Activated CD8-positive, alpha-beta memory T cell treated with anti-CD3 and anti-CD28 coated beads, Interleukin-2, amount 50 U/mL, for 1 hour (primary cell): ENCODE measurements around the gene NPLOC4.
"Not testable (repeated sequence)": the region's sequence is repeated elsewhere in the genome, so short reads cannot be mapped to it uniquely, and the experiment has no call there.

Experiments
- DNase-seq: peaks from one replicate; pipeline ENCODE4 v3.0.0-alpha.2; 2020; ENCODE audit errors: extremely low read depth

Gene NPLOC4

DNA sequence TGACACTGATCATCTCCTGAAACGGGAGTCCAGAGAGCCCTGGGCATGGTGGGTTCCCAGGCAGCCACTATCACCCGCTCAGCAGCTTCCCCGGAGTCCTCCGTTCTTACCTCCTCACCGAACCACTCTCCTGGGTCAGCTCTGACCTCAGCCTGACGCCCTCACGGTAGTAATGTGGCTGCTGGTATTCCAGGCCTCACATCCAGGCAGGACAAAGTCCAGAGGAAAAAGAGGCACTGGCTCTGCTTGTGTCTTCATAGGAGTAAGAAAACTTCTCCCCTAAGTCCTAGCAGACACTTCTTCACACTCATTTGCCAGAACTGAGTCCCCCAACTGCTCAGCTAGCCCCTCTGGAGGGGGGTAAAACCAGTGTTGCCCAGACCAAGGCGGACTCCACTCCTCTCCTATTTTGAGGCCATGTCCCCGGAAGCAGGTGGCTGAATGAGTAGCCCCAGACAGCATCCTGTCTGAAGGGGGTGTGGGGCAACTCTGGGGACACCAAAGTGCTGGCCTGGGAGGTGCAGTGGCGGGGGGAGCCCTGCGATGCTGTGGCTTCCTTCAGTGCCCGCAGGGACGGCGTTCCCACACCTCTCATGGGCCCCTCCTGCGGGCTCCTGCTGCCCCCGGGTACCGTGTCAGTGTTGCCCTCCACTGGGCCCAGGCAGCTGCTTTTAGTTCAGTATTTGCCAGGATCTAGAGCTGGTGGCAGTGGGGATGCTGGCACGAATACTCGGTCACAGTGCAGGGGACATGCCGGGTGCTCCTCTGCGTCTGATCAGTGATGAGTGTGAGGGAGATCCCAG, 103.4 kb downstream of the NPLOC4 start:
- no peak for DNase-seq

DNA sequence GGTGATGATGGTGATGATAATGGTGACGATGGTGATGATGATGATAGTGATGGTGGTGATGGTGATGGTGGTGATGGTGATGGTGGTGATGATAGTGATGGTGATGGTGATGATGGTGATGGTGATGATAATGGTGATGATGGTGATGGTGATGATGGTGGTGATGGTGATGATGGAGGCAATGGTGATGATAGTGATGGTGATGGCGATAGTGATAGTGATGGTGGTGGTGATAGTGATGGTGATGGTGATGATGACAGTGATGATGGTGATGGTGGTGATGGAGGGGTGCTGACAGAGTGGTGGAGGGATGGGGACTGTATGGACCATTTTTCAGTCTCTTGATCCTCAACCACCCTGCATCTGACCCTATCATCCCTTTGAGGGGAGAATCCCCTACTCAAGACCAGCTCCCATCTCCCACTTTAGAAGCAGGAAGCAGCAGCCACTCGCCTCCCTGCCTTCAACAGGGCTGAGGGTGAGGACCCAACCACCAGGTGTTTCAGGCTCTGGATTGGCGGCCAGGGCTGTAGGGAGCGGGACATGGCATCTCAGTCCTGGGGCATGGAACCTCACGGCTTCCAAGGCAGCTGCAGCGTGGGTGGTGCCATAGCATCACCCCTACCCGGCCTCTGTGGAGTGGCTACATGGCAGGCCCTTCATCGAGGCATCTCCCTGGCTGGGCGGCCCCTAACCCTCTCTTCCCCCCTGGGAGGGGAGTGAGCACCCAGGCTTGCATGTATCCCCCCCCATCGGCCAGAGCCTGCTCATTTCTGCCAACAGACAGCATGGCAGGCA, 104.2 kb downstream of the NPLOC4 start:
- no peak for DNase-seq

DNA sequence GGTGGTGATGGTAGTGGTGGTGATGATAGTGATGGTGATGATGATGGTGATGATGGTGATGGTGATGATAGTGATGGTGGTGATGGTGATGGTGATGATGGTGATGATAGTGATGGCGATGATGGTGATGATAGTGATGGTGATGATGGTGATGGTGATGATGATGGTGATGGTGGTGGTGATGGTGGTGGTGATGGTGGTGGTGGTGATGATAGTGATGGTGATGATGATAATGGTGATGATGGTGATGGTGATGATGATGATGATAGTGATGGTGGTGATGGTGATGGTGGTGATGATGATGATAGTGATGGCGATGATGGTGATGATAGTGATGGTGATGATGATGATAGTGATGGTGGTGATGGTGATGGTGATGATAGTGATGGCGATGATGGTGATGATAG, 104.9 kb downstream of the NPLOC4 start:
- DNase-seq = not testable (repeated sequence)

DNA sequence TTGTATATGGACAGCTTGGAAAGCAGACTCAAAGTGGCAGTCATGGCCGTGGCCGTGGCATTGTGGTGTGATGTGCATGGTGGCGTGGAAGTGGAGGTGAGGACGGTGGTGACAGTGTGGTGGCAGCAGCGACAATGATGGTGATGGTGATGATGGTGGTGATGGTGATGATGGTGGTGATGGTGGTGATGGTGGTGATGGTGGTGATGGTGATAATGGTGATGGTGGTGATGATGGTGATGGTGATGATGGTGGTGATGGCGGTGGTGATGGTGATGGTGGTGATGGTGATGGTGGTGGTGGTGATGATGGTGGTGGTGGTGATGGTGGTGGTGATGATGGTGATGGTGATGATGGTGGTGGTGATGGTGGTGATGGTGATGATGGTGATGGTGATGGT, 105.9 kb downstream of the NPLOC4 start:
- not testable (repeated sequence) for DNase-seq

DNA sequence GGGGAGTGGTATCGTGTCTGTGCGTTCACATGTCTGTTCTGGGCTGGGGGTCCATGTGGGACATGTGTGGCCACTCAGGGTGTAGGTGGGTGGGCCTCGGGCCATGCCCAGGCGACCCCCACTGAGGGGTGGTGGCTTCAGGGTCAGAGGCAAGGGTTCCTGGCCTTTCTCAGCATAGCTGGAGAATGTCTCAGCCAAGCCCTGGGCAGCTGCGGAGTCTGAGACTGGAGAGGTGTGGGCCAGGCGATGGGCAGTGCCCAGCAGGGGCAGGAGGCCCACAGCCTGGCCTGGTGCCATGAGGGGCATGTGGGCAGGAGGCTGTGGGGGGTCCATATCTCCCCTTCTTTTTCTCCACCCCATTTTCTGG, 107.5 kb downstream of the NPLOC4 start:
- DNase-seq = no peak

DNA sequence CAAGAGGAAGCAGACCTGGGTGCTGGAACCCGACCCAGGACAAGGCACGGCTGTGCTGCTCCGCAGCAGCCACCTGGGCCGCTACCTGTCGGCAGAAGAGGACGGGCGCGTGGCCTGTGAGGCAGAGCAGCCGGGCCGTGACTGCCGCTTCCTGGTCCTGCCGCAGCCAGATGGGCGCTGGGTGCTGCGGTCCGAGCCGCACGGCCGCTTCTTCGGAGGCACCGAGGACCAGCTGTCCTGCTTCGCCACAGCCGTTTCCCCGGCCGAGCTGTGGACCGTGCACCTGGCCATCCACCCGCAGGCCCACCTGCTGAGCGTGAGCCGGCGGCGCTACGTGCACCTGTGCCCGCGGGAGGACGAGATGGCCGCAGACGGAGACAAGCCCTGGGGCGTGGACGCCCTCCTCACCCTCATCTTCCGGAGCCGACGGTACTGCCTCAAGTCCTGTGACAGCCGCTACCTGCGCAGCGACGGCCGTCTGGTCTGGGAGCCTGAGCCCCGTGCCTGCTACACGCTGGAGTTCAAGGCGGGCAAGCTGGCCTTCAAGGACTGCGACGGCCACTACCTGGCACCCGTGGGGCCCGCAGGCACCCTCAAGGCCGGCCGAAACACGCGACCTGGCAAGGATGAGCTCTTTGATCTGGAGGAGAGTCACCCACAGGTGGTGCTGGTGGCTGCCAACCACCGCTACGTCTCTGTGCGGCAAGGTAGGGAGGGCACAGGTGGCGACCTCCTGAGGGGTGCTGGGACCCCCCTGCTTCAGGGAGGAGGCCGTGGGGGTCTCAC, 108.1 kb downstream of the NPLOC4 start:
- DNase-seq = no peak

DNA sequence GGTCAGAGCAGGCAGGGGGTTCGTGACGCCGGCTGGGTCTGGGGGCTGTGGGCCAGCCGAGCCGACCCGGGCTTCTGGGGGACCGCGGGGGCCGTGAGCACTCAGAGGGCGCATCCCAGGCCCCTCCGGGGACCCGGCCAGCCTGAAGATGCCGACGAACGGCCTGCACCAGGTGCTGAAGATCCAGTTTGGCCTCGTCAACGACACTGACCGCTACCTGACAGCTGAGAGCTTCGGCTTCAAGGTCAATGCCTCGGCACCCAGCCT, 108.6 kb downstream of the NPLOC4 start:
- no peak for DNase-seq

DNA sequence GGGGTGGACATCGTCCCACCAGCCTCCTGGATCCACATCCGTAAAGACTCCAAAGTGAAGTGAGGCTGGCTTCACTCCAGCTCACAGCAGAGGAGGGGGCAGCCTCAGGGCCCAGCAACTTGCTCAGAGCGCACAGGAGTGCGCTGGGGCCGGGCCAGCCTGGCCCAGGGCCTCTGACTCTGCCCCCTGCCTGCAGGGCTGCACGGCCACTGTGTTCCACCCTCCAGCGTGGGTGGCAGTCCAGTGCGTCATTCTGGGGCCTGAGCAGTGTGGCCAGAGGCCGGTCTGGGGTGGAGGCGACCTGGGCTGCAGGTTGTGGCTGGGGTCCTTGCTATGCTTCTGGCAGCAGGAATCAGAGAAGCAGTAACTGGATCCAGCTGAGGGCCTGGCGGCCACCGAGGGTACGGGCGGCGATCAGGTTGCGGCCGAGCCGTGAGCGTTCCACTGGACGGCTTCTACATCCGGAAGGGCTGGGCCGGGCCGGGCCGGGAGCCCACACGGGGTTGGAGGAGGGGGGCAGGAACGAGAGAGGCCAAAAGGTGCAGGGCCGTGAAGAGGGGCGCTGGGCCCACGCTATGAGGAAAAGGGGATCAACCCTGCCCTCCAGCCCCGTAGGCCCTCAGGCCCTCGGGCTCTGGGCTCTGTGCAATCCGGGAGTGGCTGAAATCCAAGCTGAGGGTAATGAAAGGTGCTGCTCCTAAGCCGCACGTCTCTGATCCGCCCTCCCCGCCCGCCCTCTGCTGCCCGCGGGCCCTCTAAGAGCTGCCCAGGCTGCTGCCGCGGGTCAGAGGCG, 109.1 kb downstream of the NPLOC4 start, which contains the start of gene FSCN2:
FSCN2 (plus strand) TSS at position 787 of the 793 bp plus-strand sequence. CDS start 155 bp downstream, outside the sequence.
- DNase-seq = no peak

DNA sequence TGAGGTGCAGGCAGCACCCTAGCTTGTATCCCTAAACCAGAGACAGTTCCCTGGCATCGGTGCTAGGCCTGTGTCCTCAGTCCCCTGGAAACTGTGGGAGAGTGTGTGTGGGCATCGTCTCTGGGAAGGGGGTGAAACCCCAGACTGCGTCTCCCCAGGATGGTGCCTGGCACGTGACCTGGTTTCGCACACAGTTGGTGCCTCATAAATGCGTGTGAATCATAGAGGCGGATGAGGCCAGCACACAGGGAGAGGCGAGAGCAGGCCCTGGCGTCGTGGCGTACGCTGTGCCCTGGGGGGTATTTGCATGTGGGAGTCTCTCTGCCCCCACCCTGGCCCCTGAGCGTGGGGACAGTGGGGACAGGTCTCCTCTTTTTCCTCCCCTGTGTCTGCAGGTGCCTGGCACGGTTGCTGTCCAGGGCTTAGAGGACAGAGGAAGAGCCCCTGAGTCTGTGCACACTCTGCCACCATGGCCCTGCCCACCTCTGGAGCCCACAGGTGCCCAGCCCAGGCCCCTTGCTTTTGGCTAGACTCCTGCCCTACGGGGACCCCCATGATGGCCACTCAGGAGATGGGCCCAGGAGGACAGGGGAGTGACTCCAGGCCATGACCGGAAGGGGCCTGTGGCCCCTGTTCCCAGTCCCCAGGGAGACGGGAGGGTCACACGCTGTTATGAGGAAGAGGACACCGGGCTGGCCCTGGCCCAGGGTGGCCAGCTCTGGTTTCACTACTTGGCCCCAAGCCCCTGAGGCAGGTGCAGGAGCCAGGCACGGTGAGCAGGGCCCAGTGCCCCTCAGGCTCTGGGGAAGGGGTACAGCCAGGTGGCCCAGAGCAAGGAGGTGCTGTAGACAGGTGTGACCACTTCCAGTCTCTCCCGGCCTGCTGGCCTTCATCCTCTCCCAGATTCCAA, 110.0 kb downstream of the NPLOC4 start:
- DNase-seq = no peak

DNA sequence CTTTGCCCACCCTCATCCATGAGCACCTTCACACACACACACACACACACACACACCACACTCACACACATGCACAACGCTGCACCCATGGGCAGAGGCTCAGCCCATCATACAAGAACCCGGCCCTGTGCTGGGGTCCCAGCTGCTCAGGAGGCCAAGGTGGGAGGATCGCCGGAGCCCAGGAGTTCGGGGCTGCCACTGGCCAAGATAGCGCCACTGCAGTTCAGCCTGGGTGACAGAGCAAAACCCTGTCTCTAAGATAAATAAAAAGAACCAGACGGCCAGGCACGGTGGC, 112.1 kb downstream of the NPLOC4 start:
- DNase-seq = no peak

DNA sequence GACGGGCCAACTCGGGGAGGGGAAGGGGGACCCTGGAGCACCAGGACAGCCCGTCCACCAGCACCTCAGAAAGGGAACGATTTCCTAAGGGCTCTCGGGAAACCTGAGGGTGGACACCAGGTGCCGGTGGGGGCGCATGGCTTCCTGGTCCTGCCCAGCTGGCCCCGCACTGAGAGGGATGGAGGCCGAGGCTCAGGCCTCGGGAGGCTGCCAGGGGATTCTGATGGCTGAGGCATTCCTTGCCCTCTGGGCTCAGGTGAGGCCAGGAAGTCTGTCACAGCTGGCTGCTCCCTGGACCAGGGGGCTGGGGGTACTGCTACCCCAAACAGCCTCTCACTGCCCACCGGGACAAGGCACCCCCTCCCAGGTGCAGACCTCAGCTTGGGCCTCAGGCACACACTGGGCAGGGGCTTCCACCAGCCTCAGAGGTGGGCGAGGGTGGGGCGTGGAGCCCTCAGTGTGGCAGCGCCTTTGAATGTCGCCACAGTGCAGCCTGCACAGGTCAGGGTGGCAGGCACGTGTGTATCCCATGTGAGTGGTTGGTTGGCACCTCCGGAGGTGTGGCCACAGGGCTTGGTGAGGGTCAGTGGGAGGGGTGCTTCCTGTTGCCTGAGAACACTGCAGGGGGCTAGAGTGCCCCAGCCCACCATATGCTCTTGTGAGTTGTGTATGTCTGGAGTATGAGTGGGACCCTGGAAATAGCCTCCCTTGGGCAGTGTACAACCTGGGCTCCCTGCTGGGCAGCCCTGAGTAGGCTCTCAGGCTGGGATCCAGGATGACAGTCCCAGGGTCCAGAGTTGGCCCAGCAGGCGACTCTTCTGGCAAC, 112.7 kb downstream of the NPLOC4 start:
- no peak for DNase-seq

DNA sequence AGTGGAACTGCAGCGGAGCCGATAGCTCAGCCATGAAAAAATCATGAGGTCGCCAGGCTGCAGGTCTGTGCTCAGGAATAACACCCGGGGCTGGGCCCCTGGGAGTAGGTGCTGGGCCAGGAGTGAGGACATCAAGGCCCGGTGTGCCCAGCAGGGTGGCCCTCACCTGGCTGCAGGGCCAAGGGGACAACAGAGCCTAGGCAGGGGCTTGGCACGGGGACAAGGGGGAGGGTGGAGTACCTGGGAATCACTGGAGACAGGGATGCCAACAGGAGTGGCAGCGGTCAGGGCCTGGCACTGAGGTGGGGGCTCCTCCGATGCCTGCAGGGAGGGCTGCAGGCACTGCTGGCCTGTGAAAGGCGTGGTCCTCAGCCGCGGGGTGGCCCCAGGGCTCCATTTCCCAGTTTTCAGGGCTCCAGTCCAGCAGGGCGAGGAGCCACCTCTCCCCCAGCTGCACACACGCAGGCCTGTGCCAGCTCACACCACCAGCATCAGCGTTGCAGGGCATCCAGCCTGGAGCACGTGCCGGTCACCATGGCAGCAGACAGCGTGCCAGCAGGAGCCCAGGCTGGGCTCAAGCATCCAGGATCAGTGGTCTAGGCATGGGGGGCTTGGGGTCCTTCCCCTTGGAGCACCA, 113.4 kb downstream of the NPLOC4 start:
- no peak for DNase-seq

DNA sequence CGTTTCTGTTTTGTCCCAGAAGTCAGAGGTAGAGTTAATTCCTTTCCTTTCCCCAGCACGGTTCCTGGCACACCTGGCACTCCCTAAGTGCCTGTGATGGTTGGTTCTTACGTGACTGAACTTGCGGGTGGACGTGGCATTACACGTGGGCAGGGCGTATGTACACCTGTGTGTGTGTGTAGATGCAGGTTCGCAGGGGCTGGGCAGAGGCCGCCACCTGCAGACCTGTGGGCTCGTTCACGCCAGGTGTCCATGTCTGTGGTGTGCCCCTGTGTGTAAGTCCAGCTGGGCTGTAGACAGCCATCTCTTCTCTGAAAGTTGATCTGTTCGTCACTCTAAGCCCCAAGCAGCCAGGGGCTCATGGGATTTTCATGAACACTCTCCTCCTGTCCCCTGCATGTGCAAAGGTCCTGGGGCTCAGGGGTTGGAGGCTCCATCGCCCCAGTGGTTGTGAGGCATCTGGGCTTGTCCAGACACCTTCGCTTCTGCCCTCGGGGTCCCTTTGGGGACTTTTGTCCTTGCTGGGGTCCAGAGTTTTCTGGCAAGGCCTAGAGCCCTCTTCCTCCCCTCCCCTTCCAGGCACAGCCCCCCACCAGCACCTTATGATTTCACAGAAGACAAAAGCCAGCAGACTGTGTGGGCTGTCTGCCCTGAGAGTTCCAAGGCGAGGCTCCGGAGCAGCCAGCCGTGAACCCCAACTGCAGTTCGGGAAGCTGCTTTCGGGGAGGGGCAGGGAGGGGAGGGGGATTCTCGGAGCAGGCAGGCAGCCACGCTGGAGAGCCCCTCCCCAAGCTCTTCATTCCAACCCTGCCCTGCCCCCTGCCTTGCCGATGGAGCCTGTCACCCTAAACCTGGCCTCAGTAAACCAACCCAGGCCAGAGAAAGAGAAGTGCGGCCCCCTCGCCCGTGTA, 114.2 kb downstream of the NPLOC4 start:
- DNase-seq = no peak

DNA sequence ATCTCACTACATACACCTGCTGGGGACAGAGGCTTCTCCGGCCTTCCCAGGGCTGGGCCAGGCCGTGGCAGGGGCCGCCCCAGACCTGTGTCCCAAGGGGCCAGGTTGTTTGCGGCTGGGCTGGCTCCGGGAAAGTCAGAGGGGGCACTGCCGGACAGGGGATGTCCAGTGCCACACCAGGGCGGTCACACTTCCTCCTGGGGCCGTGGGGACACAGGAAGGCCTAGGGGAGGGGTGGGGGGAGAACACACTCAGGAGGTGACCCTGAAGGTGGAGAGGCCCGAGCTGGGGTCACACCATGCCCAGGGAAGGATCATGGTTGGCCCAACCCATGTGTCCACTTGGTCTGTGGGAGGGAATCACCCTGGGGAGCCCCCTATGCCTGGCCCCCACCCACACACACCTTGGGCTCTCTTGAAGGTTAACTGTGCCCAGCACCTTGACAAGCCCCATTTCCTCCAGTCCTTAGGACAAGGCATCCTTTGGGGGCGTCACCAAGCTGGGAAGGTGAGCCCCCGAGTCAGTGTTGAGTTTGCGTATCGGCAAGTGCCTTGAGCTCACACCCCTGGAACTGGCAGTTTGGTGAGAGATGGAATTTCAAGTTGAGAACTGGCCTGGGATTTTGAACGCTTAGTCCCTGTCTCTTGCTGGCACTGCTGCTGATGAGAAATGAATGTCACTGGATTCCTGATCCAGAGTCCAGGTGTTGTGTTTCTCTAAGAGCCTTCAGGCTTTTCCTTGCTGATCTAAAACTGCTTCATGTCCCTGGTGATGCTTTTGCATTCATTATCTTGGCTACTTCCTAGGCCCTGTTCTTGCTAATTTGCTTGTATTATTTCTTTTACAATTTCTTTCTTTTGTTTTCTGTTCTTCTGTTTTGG, 116.7 kb downstream of the NPLOC4 start:
- no peak for DNase-seq

DNA sequence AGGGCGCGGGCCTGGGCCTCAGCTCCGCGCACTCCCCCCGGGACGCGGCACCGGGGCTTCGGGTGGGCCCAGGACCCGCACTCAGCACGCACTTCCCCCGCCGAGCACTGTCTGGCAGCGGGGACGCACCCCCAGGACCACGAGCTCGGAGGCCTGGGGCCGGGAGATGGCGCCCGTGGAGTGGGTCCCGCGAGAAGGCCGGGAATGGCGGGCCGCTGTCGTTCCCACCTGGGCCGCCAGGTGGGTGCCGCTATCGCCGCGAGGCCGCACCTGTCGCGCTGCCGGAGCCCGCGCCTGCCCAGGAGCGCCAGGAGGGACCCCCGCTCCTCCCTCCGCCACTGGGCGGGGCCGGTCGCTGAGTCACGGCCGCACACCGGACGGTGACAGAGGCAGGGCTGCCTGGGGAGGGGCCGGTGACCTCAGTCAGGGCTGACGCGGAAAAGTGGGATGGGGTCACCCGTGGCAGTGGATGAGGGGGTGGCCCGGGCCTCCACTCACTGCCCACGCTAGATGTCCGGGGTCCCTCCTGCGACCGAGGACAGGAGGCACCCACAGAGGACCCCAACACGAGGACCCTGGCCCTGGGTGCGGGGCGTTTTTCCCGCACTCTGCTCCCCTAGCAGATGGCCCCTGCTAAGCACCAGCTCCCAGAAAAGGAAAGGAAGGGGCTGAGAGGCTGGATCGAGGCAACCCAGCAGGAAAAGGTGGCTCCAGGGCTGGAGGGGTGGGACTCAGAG, 117.5 kb downstream of the NPLOC4 start:
- no peak for DNase-seq

DNA sequence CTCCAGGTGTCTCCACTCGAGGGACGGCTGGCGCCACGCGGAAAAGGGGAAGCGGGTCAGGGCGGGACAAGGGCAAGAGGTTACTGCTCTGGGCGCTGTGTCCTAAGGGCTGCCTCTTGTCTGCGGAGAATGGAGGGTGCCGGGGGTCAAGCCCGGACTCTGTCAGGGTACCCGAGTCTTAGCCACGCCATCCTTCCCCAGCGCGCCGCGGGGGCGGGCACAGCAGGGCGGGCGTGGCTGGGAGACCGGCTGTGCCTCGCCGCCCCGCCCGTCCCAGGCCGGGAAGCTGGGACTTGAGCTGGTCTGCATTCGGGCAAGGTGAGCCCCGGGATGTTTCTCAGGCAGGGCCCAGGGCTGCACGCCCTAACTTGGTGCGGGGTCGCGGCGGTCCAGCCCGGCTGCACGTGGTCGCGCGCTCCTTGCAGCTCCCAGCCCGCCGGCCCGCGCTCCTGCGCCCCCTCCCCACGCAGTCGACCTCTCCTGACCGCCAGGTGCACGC, 118.1 kb downstream of the NPLOC4 start:
- DNase-seq = no peak
